K562 (cell line): ENCODE measurements around the gene NRM. TPM values are rescaled to one million over a fixed set of nuclear protein-coding genes. Genes with fewer than 3 reads are reported as not detected.

ENCODE experiments used
- ARID1B ChIP-seq: fragments of 450-650 bp; IDR thresholded peaks from 2 replicates; pipeline ENCODE4 v1.6.1; 2016; ENCODE audit warnings: antibody characterized with exemption, mild to moderate bottlenecking, inconsistent platforms
- CBFB ChIP-seq: sonication (generic); formaldehyde crosslinking; IDR thresholded peaks from 2 replicates; pipeline ENCODE4 v1.4.0; 2020; ENCODE audit warnings: mild to moderate bottlenecking, missing genetic modification reagents
- CBX1 ChIP-seq: sonication (generic); IDR thresholded peaks from 2 replicates; pipeline ENCODE4 v1.6.1; 2016; ENCODE audit warnings: antibody characterized with exemption, low read depth, mild to moderate bottlenecking
- CCAR2 ChIP-seq: fragments of 200-400 bp; formaldehyde crosslinking; IDR thresholded peaks from 2 replicates; pipeline ENCODE4 v1.6.1; 2017; ENCODE audit warnings: mild to moderate bottlenecking, low read depth, low read length
- CREB3 ChIP-seq: fragments of 450-650 bp; conservative IDR thresholded peaks from 2 replicates; pipeline ENCODE4 v1.6.1; 2016; ENCODE audit warnings: missing genetic modification characterization, low read depth, mild to moderate bottlenecking, missing compliant biosample characterization, moderate library complexity
- DPF2 ChIP-seq: fragments of 450-650 bp; IDR thresholded peaks from 2 replicates; pipeline ENCODE4 v1.6.1; 2016
- FOXK2 ChIP-seq, 2 experiments: fragments of 450-650 bp; IDR thresholded peaks in 1 of 2; conservative IDR thresholded peaks in 1 of 2; 2 replicates each; pipeline ENCODE4 v1.6.1; 2016; ENCODE audit warnings: low read depth in 2 of 2, mild to moderate bottlenecking in 1 of 2
- HNRNPH1 ChIP-seq: fragments of 200-400 bp; formaldehyde crosslinking; optimal IDR thresholded peaks from 2 replicates; pipeline ENCODE3; 2017; ENCODE audit warnings: low read depth, mild to moderate bottlenecking, low read length, moderate library complexity
- KLF6 ChIP-seq: fragments of 250-450 bp; sonication (Bioruptor Pico); IDR thresholded peaks from 2 replicates; pipeline ENCODE4 v1.4.0; 2020; ENCODE audit warnings: mild to moderate bottlenecking, moderate library complexity, borderline replicate concordance
- MAFG ChIP-seq: fragments of 450-650 bp; conservative IDR thresholded peaks from 2 replicates; pipeline ENCODE4 v1.6.1; 2016; ENCODE audit warnings: missing genetic modification characterization, missing compliant biosample characterization
- MYBL2 ChIP-seq, 2 experiments: fragments of 450-650 bp in 1 of 2; sonication (generic) in 1 of 2; formaldehyde crosslinking in 1 of 2; IDR thresholded peaks; 2 replicates each; pipeline versions ENCODE4 v1.6.1 to v1.8.1; 2017 to 2022; ENCODE audit warnings: borderline replicate concordance in 1 of 2, inconsistent platforms in 1 of 2, low read depth in 1 of 2, mild to moderate bottlenecking in 1 of 2, missing genetic modification reagents in 1 of 2, moderate library complexity in 1 of 2
- NCOR1 ChIP-seq: fragments of 450-650 bp; IDR thresholded peaks from 2 replicates; pipeline ENCODE4 v1.6.1; 2016; ENCODE audit warnings: mild to moderate bottlenecking, moderate library complexity
- PML ChIP-seq: IDR thresholded peaks from 2 replicates; pipeline ENCODE4 v1.6.1; 2012; ENCODE audit warnings: low read length, inconsistent platforms
- POLR2A ChIP-seq: fragments of 450-650 bp; conservative IDR thresholded peaks from 2 replicates; pipeline ENCODE4 v1.6.1; 2016
- POLR3A ChIP-seq: IDR thresholded peaks from 2 replicates; pipeline ENCODE4 v1.6.1; 2011; ENCODE audit warnings: borderline replicate concordance, mild to moderate bottlenecking, moderate library complexity; ENCODE audit not compliant: insufficient read length, insufficient read depth; ENCODE audit errors: extremely low read depth
- PRDM10 ChIP-seq: fragments of 450-650 bp; IDR thresholded peaks from 2 replicates; pipeline ENCODE4 v1.6.1; 2018; ENCODE audit not compliant: partially characterized antibody
- RBM22 ChIP-seq: fragments of 200-400 bp; formaldehyde crosslinking; IDR thresholded peaks from 2 replicates; pipeline ENCODE4 v1.6.1; 2018; ENCODE audit warnings: low read length, low read depth; ENCODE audit not compliant: poor library complexity, severe bottlenecking
- SMARCA5 ChIP-seq: fragments of 450-650 bp; IDR thresholded peaks from 2 replicates; pipeline ENCODE4 v1.6.1; 2016
- SNIP1 ChIP-seq: fragments of 450-650 bp; IDR thresholded peaks from 2 replicates; pipeline ENCODE4 v1.7.1; 2017; ENCODE audit warnings: low read depth, mild to moderate bottlenecking
- ZC3H8 ChIP-seq: fragments of 450-650 bp; IDR thresholded peaks from 2 replicates; pipeline ENCODE4 v1.6.1; 2017
- ZNF165 ChIP-seq: fragments of 250-450 bp; sonication (Bioruptor Pico); IDR thresholded peaks from 2 replicates; pipeline ENCODE4 v1.4.0; 2020; ENCODE audit warnings: borderline replicate concordance
- ZNF197 ChIP-seq: fragments of 200-800 bp; sonication (Bioruptor generic); IDR thresholded peaks from 2 replicates; pipeline ENCODE4 v1.6.1; 2016; ENCODE audit warnings: low read depth, missing genetic modification characterization, missing compliant biosample characterization
- ZNF444 ChIP-seq: fragments of 250-450 bp; sonication (Bioruptor Pico); IDR thresholded peaks from 2 replicates; pipeline ENCODE4 v1.4.0; 2020; ENCODE audit warnings: mild to moderate bottlenecking, moderate library complexity
- ZNF551 ChIP-seq: fragments of 250-450 bp; sonication (Bioruptor Pico); IDR thresholded peaks from 2 replicates; pipeline ENCODE4 v1.5.0; 2021; ENCODE audit warnings: mild to moderate bottlenecking, moderate library complexity
- ZNF830 ChIP-seq: fragments of 250-450 bp; sonication (Bioruptor Pico); IDR thresholded peaks from 2 replicates; pipeline ENCODE4 v1.5.0; 2021; ENCODE audit warnings: mild to moderate bottlenecking
- polyA plus RNA-seq, 8 experiments: library from polyadenylated mRNA; depleted of rRNA in 4 of 8; stranded (reverse) in 5 of 8; unstranded in 3 of 8; fragments of >200 nt; fragmentation: Nextera tagmentation in 2 of 8; fragmentation: Illumina TruSeq in 1 of 8; extraction: Ambion mirVana in 2 of 8; extraction: Trizol in 1 of 8; gene quantifications; 2 replicates each; pipeline versions ENCODE4 v1.2.1 to v1.2.3, GENCODE V29; 2011 to 2014; ENCODE audit warnings: inconsistent platforms in 1 of 8, missing spikeins in 1 of 8
- total RNA-seq, 7 experiments: library from RNA; depleted of rRNA in 6 of 7; stranded (reverse); fragments of >200 nt in 6 of 7; fragmentation: Illumina TruSeq in 2 of 7; extraction: Trizol in 2 of 7; gene quantifications; 2 replicates each; pipeline versions ENCODE4 v1.2.1 to v1.2.3, GENCODE V29; 2011 to 2021; ENCODE audit warnings: low replicate concordance in 1 of 7

NRM gene
- total and polyA plus RNA-seq, 9 of the 15 experiments (the other 6 are each of a cell fraction or from before 2014, with no cell fraction given) = 9.7 to 58.2 (median 18.1) TPM

GRCh38 chr6:30719791-30720737 is 29.3 kb upstream of the NRM start, which contains the start of gene TUBB (continued):
- TF ChIP-seq CREB3 (tag) (no peak; the same call in 1 of the 2 replicates), MYBL2 (IDR thresholded peaks at IDR 0.05; ENCODE audit: low read depth) (no peak), MYBL2 (CRISPR knock-in tag; IDR thresholded peaks at IDR 0.05; ENCODE audit: borderline replicate concordance) (no peak), SMARCA5 (no peak), ZNF197 (CRISPR knock-in tag) (0 out of 2 replicates have a peak, but pooled peaks have one; percentile 8), CBX1 (peak; percentile 95), ZNF830 (CRISPR knock-in tag) (0 out of 2 replicates have a peak, but pooled peaks have one; percentile 55), ZC3H8 (peak; percentile 45; the same call in 1 of the 2 replicates), CBFB (CRISPR knock-in tag) (no peak), ZNF444 (CRISPR knock-in tag) (no peak), PML (peak; percentile 92), DPF2 (peak; percentile 55; the same call in 1 of the 2 replicates), SNIP1 (no peak), FOXK2 (conservative IDR thresholded peaks at IDR 0.05 in 1 of 2, IDR thresholded peaks at IDR 0.05 in 1 of 2; ENCODE audit: low read depth in 2 of 2) (peak; percentile 69 to 82), ZNF551 (CRISPR knock-in tag) (no peak), KLF6 (CRISPR knock-in tag) (peak; percentile 66; the same call in 1 of the 2 replicates), MAFG (tag) (peak; percentile 97), CCAR2 (no peak), ZNF165 (CRISPR knock-in tag) (no peak), POLR2A (peak; percentile 99), PRDM10 (peak; percentile 46), RBM22 (no peak), NCOR1 (no peak), POLR3A (no peak), ARID1B (peak; percentile 5; the same call in 1 of the 2 replicates), HNRNPH1 (no peak)
